H54 (cell line): Measurements from ENCODE around the gene ADAMTS12.

Experiments
- DNase-seq: peaks from one replicate; pipeline ENCODE4 v3.0.0; 2011; ENCODE audit warnings: low spot score, mixed read lengths; ENCODE audit not compliant: insufficient read length
- FAIRE-seq: peaks from 3 replicates; lab custom pipeline; 2011; peaks lifted over from hg19 to GRCh38; lab: Jason Lieb, UNC
- POLR2A ChIP-seq: IDR thresholded peaks from 2 replicates; pipeline ENCODE4 v1.6.1; 2011; ENCODE audit warnings: low read depth, mild to moderate bottlenecking, low read length

The ADAMTS12 gene

DNA sequence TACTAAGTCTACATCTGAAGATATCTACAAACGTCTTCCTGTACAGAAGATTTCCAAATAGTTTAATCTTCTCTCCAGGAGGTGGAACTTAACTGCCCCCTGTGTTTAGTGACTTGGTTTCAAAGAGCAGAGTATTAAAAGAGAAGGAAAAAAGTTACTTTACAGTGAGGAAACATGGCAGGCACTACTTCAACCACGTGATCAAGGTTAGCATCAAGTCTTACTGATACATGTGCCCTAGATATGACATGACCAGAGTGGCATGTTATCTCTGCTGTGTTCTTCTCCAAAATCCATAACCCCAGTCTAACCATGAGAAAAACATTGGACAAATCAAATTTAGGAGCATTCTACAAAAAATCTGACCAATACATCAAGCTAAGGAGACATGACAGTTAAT is 125.8 kb downstream of the ADAMTS12 start:
- TF ChIP-seq POLR2A: no peak
- no peak for DNase-seq
- peak; percentile 36 for FAIRE-seq

DNA sequence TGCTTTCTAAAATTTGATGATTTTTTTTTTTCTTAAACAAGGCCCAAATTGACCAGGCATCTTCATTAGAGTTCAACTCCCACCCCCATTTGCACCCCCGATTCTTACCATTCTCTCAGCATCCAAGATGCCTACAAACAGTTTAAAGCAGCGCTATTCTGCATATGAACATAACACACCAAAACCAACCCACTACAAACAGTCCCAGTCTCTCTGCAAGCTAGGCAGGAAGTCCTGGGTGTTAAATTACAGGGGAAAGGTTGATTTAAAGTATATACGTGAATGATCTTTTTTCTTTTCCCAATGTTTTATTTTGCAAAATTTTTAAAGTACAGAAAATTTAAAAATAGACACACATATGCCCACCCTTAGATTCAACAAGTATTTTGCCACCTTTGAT is 127.0 kb downstream of the ADAMTS12 start:
- DNase-seq (no peak), FAIRE-seq (no peak)
- no peak for TF ChIP-seq POLR2A

DNA sequence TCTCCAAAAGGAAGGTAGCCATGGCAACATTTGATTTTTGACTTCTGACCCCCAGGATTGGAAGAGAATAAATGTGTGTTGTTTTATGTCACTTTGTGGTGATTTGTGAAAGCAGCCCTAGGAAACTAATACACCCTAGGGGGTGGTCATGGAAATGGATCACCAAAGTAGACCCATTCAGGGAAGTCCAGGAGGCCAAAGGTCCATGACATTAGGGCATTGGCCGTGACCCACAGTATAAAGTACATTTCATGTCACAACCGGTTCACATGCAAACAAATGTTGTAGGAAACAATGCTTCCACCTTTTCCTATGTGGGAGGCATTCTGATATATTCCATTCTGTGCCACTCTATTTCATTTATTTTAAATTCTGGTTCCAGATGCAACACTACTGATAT is 128.4 kb downstream of the ADAMTS12 start:
- no peak for TF ChIP-seq POLR2A
- no peak for FAIRE-seq
- DNase-seq: no peak

DNA sequence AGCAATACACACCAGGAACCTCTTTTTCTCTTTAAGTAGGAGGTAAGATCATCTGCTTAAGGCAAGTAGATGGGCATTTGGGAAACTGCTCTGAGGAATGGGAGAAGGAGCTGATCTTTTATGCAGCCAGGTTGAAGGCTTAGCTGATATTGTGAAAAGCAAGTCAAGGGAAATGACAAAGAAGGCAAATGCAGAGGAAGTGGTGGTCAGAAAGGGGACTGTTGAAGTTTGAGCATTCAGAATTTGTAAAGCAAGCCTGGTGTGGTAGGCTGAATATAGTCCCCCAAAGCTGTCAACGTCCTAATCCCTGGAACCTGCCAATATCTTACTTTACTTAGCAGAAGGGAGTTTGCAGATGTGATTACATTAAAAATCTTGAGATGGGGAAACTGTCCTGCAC is 128.9 kb downstream of the ADAMTS12 start:
- FAIRE-seq (no peak), DNase-seq (no peak)
- TF ChIP-seq POLR2A: no peak

DNA sequence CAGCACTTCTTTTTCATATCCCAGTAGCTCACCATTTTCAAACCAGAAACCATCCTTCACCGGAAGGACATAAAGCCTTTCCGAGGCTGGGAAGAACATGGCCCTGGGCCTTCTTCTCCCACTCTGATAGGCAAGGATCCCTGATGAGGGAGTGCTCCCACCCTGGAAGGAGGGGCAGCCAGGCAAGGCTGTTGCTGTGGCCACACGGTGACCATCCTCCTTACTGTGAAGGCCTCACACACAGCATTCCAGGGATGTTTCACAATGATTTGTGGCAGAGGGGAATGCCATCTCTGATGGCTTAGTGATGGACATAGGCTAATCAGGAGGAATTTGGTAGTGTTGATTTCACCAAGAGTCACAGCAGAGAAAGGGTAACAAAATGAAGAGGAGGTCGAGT is 130.7 kb downstream of the ADAMTS12 start:
- DNase-seq: no peak
- FAIRE-seq: no peak
- TF ChIP-seq POLR2A: no peak

DNA sequence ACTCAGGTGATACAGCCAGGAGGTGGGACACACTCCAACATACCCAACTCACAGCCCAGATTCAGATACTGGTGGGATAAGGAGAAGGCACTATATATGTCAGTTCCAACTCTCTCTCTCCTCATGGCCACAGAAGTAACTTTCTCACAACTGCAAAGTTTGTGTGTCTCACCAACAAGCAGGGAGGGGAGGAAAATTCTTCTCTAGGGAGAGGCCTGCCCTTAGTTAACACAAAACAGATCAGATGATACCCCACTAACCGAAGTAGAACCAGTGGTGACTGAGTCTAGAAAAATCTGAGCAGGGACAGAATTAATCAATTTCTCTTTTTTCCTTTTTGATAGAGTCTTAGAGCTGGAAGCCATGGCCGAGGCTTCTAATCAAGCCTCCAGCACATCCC is 133.1 kb downstream of the ADAMTS12 start:
- DNase-seq: no peak
- TF ChIP-seq POLR2A: no peak
- no peak for FAIRE-seq

DNA sequence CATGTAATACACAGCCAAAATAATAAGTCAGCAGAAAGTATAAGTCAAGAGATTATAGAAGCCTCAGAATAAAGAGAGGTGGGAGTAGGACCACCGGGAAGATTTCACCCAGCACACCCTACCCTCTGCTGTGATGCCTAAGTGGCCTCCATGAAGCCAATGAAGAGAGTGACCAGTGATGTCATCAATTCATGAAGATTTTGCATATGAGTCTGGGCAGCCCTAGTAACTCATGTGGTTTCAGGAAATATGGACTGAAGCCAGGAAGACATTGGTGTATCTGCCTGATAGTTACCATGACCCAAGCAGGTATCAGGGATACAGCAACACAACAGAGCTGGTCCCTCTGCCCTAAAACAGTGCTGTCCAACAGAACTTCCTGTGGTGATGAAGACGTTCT is 135.3 kb downstream of the ADAMTS12 start:
- FAIRE-seq: peak; percentile 27
- no peak for TF ChIP-seq POLR2A
- no peak for DNase-seq

DNA sequence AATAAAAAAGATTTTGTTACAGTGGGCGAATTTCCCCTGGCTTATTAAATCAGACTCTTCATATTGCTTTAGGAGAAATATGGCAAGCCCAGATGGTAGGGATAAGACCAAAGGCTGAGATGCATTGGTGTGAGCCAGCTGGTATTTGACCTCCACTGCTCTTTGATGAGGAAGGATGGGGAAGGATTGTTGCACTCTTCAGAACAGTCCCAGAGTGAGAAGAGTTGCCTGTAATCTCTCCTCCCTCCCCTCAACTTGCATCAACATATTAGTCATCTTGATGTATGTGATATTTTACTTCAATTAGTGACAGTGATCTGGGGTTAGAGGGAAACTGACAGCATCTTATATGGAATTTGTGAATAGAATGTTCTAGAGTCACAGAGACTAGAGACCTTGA is 136.6 kb downstream of the ADAMTS12 start:
- FAIRE-seq (no peak), DNase-seq (no peak)

DNA sequence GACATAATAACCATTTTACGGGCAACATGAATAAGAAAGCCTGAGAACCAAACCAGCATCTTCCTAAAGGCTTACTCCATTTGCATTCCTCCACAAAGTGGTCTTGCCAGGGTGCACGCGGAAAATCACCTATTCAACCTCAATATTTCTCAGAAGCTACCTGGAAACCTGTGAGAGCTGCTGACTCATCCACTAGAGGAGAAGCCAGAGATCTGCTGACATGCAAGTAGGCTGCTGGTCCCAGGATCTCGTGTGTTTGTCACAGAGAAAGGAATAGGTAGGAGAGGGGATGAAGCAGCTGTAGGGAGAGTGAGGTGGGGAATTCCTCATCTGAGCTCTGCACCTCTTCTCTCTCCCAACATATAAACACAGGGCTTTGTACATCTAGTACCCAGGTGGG is 138.1 kb downstream of the ADAMTS12 start:
- no peak for DNase-seq
- TF ChIP-seq POLR2A: no peak
- no peak for FAIRE-seq

More for the DNA sequence above, 136.6 kb downstream of the ADAMTS12 start:
- TF ChIP-seq POLR2A: no peak

DNA sequence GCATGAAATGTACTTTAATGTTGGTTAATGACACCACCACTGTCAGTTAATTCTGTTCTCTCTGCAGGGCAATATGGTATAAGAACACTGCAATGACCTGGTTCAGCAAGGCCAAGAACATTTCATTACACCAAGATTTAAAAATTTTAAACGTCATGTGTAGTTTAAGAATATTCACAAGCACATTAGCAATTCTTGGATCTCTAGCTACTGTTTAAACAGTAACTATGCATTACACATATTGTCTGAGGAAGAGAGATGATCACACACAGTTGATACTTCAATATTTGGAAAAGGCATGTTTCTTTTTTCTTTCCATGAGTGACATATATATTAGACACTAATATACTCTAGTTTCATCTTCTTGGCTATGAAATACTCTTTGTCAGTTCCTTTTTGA is 143.0 kb downstream of the ADAMTS12 start:
- no peak for DNase-seq
- FAIRE-seq: no peak
- no peak for TF ChIP-seq POLR2A

DNA sequence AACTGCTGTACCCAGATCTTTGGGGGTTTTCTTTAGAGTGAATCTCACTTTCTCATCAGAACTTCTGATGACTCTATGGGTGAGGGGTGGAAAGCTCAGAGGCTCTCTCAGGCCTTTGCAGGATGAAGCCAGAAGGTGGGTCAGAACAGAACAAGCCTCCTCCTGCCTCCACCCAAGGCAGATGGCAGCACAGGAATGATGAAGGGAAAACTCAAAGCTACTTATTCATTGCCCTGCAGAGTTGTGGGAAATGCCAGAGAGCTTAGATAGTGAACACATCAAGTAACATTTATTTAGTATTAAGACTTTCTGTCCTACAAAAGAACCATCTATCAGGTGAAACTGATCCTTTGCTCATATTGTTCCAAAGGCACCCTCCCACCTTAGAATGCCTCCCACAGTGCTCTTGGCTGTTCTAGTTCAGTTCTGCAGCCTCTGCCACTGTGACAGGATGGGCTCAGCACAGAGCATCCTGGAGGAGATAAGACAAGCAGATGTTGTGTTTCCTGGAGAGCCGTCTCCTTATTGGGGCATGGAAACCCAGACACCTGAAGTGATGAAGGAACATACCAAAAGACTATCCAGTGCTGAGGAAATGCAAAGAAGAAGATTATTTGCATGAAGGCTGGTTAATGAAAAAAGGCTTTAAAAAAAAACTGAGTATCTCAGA is 146.6 kb downstream of the ADAMTS12 start:
- no peak for DNase-seq
- no peak for TF ChIP-seq POLR2A
- FAIRE-seq: no peak

DNA sequence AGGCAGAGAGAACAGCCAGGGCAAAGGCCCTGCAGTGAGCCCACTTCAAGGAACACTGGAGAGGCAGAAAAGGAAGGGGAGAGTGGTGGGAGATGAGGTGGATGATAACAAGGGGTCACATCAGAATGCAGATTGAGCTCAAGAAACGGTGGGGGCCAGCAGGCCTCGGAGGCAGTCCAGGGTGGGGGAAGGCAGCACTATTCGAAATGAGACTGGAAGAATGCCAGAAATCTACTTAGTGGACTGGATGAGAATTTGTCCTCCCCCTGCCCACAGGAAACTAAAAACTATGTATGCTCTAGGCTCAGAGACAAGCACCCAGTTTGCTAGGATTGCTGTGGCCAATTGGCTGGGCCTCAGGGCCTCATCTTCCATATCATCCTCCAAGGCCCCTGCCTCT is 148.7 kb downstream of the ADAMTS12 start:
- FAIRE-seq (no peak), DNase-seq (no peak)
- no peak for TF ChIP-seq POLR2A

DNA sequence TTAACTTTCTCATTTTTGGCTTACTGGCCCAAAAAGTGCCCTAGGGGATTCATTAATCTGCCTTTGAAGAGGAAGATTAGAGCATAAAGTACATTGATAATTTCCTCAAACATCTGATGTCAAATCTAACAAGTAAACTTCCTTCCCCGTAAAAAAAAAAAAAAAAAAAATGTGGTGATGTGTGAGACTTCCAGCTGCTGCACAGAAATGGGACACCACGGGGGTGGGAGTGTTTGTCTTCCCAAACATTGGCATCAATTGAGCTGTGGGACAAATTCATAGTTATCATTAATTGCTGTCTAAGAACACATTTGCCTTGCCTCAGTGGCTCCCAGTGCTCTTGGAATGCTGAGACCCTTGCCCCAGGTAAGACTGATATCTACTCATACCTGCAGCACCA is 149.6 kb downstream of the ADAMTS12 start:
- no peak for FAIRE-seq
- no peak for TF ChIP-seq POLR2A
- no peak for DNase-seq

DNA sequence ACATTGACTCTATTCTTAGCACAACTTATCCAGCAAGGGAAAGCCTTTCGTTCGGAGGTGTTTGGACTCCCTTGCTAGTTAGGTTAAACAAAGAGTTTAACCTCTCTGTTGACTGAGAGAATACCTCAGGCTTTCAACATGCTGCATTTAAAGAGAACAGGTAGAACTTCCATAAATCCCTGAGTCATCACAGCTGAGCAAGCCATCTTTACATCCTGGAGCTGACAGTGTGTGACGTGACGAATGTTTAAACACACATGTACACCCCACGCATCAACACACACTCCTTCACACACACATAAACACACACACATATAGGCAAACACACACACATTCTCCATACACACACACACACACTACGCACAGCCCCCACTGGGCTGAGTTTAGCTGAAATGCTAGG is 152.8 kb downstream of the ADAMTS12 start:
- TF ChIP-seq POLR2A: no peak
- no peak for FAIRE-seq
- DNase-seq: no peak

DNA sequence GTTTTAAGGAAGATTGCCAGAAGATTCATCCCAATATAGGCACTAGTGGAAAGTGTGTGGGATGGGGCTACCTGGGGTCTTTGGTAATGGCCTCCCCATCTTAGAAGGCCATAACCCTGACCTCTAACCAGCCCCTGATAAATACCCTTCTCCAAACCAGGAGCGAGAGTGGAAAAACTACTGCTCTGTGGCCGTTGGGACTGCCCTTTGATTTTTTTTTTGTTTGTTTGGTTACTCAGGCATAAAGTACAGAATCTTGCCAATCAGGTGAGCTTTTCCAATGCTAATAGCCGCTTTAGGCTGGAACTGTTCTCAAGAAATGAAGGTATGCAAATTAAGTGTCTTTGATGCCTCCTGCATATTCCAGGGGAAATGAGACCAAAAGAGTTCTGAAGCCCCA is 153.7 kb downstream of the ADAMTS12 start:
- no peak for TF ChIP-seq POLR2A
- FAIRE-seq: no peak
- no peak for DNase-seq
